Measurements from ENCODE around the gene LGR5.

Gene LGR5

DNA sequence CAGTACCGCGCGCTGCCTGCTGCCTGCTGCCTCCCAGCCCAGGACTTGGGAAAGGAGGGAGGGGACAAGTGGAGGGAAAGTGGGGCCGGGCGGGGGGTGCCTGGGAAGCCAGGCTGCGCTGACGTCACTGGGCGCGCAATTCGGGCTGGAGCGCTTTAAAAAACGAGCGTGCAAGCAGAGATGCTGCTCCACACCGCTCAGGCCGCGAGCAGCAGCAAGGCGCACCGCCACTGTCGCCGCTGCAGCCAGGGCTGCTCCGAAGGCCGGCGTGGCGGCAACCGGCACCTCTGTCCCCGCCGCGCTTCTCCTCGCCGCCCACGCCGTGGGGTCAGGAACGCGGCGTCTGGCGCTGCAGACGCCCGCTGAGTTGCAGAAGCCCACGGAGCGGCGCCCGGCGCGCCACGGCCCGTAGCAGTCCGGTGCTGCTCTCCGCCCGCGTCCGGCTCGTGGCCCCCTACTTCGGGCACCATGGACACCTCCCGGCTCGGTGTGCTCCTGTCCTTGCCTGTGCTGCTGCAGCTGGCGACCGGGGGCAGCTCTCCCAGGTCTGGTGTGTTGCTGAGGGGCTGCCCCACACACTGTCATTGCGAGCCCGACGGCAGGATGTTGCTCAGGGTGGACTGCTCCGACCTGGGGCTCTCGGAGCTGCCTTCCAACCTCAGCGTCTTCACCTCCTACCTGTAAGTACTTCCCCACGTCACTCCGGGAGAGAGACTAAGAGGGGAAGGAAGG is at the start of gene LGR5:
Gene LGR5 (plus strand): TSS at position 186 of the 732 bp plus-strand sequence. CDS start 283 bp downstream, at position 469.
- peak; percentile 59 for DNase-seq (ENCODE audit: low spot score)

DNA sequence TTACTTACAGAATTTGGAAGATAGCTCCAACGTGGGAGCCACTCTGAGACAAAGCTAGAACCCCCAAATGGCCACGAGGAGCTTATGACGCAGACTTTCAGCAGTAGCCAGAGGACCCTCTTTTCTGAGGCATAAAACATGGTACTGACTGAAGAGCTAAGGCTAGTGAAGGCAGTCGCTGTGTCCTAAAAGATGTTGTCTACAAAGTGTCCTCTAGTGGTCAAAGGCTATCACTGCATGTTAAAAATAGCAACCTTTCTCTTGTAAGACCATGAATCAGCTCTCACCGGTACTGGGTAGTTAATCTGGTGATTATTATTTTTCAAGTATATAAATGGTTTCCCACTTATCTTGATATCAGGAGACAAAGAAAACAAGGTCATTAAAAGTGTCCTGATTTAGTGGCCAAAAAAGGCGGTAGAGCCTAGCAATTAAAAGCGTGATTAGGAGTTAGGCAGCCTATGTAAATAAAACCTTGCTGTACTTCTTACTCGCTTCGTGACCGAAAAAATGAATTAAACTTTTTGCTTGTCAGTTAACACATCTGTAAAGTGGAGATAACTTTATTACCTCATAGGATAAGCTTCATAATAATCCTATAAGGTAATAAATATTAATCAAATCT is 47.0 kb upstream of the LGR5 start:
- FAIRE-seq = no peak
- DNase-seq (ENCODE audit: low spot score) = peak; percentile 63

More for the DNA sequence above, at the start of gene LGR5:
- no peak for FAIRE-seq

DNA sequence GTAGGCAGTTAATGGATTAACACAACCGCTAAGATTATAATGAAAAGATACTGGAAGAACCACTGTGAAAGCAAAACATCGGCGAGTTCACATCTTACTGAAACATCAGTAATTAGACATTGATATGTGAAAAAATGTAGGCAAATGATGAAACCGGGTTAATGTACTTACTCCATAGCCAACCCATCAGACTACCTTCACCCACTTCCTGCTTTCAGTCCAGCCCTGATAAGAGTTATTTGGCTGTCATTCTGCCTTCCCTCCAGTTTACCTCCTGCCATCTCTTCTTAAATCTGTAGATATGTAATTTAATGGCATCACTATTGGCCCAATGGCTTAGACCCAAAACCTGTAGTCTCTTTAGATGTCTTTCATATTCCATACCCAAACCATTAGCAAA is 46.0 kb upstream of the LGR5 start:
- no peak for DNase-seq (ENCODE audit: low spot score)
- FAIRE-seq = no peak

DNA sequence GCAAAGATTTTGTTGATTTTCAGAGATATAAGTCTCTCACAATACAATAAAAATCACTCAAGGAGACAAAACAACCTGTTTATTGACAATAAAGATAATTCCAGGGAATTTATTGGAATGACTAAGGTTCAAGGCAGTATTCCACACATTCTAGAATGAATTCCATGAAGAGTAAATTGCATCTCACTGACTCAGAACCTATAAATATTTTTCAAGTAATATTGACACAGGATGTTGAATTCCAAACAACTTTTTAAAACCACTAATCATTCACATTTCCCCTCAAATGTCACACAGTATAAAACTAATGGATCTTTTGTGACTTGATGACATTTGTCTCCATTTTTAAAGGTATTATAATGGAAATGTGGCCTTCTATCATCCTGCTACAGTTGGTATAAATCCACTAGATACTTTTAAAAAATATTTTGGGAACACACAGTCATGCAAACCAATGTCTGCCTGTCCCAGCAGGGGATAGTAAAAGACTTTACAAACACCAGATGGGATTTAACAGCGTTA is 42.1 kb upstream of the LGR5 start:
- DNase-seq (ENCODE audit: low spot score) (peak; percentile 8), FAIRE-seq (no peak)

DNA sequence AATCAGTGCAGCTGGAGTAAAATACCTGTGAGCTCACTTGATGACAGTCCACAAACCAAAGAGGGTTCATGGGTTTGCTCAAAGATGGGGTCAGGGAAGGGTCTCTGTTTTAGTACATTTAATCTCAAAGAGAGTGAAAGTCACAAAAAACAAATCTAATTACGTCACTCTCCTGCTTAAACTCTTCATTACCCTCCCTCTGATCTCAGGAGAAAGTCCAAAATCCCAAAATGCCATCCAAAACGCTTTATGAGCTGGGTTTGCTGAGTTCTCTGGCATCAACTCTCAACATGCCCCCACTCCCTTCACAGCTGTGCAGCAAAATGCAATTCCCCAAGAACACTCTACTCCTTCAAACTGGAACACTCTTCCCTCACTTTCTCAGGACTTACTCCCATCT is 40.4 kb upstream of the LGR5 start:
- DNase-seq (ENCODE audit: low spot score) (no peak), FAIRE-seq (no peak)

DNA sequence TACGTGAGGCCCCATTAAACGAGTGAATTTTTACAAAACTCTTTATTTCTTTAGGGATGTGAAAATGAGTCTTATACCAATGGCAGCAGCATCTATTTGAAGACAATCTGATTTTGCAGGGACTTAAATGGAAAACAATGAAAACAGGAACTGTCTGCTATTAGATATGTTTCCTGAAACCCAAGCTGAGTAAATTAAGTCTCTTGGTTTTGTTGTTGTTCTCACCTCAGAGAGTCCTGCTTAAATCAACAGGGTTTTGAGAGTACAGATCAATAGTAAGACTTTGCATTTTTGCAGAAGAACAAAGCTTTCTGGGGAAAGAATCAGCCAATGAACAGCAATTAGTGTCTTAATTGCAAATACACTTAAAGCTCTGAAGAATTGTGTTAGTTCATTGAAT is 39.1 kb upstream of the LGR5 start:
- DNase-seq (ENCODE audit: low spot score) (no peak), FAIRE-seq (no peak)

GRCh38 chr12:71405884-71406283 is 33.7 kb upstream of the LGR5 start:
- FAIRE-seq (no peak), DNase-seq (ENCODE audit: low spot score) (no peak)

GRCh38 chr12:71407732-71408131 is 31.9 kb upstream of the LGR5 start:
- FAIRE-seq = no peak
- no peak for DNase-seq (ENCODE audit: low spot score)

DNA sequence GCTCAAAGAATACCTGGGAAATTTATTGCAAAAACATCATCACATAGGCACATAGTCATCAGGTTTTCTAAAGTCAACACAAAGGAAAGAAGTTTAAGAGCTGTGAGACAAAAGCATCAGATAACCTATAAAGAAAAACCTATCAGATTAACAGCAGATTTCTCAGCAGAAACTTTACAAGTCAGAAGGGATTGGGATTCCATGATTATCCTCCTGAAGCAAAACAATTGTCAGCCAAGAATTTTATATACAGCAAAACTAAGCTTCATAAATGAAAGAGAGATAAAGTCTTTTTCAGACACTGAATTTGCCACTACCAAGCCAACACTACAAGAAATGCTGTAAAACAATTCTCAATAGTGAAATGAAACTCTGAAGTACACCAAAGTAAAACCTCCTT is 28.8 kb upstream of the LGR5 start:
- FAIRE-seq (no peak), DNase-seq (ENCODE audit: low spot score) (no peak)

DNA sequence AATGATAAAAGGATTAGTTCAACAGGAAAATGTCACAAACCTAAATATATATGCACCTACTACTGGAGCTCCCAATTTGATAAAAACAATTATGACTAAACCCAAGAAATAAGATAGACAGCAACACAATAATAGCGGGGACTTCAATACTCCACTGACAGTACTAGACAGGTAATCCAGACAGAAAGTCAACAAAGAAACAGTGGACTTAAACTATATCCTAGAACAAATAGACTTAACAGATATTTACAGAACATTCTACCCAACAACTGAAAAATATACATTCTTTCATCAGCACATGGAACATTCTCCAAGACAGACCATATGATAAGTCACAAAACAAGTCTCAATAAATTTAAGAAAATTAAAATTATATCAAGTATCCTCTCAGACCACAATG is 28.0 kb upstream of the LGR5 start:
- no peak for FAIRE-seq
- no peak for DNase-seq (ENCODE audit: low spot score)

- no peak for FAIRE-seq
- DNase-seq (ENCODE audit: low spot score) = peak; percentile 42
These were observed 24.0 kb upstream of the LGR5 start for GRCh38 chr12:71415336-71416231.

GRCh38 chr12:71417181-71417580 is 22.4 kb upstream of the LGR5 start:
- DNase-seq (ENCODE audit: low spot score) (no peak), FAIRE-seq (no peak)

DNA sequence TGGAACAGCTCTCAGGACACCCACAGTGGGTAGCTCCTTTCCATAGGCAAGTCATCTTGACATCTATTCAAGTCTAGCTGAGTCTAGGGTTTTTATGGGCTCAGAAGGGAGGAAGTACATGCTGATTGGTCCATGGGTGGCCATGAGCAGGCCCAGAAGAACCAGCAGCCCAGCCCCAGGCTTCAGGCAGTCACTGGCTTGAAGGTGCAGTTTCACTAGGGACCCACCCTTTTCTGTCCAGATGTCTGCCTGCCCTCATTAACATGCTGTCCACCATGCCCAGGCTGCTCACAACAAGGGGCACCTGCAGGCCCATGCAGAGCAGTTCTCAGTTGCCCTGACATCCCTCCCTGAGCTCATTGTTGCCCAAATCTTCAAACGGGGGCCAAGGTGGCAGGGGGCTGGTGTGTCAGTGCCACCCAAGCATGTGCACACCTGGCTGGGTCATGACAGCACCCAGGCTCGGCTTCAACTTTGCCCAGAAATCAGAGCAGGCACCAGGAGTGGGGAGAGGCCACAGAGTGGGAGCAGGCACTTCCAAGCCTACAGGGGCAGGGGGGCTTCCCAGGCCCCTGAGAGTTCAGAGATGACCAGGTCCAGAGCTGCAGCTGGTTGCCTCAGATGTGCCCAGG is 18.7 kb upstream of the LGR5 start:
- FAIRE-seq (no peak), DNase-seq (ENCODE audit: low spot score) (no peak)

DNA sequence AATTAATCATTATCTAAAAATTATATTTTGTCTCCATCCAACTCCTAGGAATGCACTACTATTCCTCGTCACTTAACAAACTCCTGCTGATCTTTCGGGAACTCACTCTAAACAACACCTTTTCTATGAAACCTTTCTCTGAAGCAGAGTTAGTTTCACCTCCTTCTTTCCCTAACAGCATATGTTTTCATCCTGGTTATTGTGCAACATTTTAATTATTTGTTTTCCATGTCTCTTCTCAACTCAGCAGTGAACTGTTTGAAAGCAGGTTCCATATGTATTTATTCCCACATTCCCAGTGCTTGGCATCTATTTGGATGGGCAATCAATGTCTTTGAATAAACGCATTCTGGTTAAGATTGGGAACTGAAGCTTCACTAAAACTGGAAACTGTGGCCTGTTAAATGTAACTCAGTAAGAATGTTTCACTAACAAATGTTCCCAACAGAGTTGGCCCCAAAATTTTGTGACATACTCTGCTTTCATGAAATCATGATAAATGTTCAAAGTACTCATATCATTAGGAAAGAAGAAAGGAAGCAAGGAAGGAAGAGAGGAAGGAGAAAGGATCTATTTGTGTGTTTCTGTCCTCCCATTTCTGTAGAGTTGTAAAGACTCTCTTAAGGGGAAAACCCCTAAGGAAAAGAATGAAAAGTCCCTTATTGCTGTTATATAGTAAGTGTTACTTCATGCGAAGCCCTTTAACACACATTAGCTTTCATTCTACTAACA is 13.9 kb upstream of the LGR5 start:
- DNase-seq (ENCODE audit: low spot score) = no peak
- FAIRE-seq = no peak

DNA sequence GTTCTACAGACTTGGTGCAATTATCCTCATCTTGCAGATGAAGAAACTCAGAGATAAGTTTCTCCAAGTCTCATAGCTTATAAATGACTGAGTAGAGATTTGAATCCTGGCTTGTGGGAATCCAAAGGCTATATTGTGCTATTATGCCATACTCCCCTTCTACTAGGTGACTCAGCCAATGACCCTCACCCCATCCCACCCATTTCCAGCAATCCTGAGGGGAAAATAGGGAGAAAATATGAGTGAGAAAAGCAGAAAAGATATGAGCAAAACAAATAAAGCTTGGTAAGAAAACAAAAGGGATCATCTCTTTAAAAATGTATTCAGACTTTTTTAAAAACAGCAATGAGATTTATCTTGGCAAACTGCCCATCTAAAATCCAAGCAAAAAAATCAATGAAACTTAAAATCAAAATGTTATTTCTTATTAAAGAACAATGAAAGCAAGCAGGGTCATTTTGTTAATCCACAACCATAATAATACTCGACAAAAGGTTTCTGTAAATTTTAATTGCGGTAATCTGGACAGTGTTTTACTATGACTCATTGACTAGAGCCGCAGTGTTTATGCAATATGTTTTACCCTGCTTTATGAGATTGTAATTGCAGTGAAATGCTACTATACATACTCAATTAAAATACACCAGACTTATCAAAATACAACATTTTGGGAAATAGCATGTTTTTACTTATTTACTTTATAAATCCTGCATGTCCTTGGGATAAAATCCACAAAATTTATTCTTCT is 13.1 kb upstream of the LGR5 start:
- DNase-seq (ENCODE audit: low spot score) (no peak), FAIRE-seq (no peak)

DNA sequence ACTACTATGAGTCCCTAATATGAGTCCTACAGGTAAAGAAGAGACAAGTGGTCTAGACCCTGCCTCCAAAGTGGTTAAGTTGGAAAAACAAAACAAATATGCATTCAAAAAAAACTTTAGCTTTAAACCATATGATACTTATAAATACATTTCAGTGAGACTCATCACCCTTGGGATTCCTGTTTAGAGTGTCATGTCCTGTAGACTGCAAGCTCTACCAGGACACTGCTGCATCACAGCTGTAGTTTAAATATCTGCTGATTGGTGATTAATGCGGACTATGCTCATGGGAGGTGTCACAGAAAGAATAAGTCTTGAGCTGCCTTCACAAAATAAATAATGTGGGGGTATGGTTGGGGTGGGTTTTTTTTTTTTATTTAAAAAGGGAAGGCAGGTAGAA is 8.8 kb upstream of the LGR5 start:
- DNase-seq (ENCODE audit: low spot score) = no peak
- no peak for FAIRE-seq

GRCh38 chr12:71431991-71432390 is 7.6 kb upstream of the LGR5 start:
- DNase-seq (ENCODE audit: low spot score) = no peak
- no peak for FAIRE-seq

GRCh38 chr12:71432936-71433335 is 6.7 kb upstream of the LGR5 start:
- DNase-seq (ENCODE audit: low spot score) (no peak), FAIRE-seq (no peak)

GRCh38 chr12:71436696-71437095 is 2.9 kb upstream of the LGR5 start:
- no peak for DNase-seq (ENCODE audit: low spot score)

More at GRCh38 chr12:71436696-71437095, 2.9 kb upstream of the LGR5 start:
- no peak for FAIRE-seq

Data from urothelium cell line (cell line).